HL-60 (cell line): Measurements from ENCODE around the gene PIR.

Experiments used
- GABPA ChIP-seq: IDR thresholded peaks from 2 replicates; pipeline ENCODE4 v1.6.1; 2012; ENCODE audit warnings: low read depth
- POLR2AphosphoS5 ChIP-seq: IDR thresholded peaks from 2 replicates; pipeline ENCODE4 v1.6.1; 2012; ENCODE audit warnings: low read depth
- SPI1 ChIP-seq: IDR thresholded peaks from 2 replicates; pipeline ENCODE4 v1.6.1; 2012; ENCODE audit warnings: low read depth, mild to moderate bottlenecking, borderline replicate concordance
- TF ChIP-seq, protein P1 (sequence below): IDR thresholded peaks from one replicate; pipeline ENCODE4 v1.5.1; 2011; ENCODE audit warnings: low read length, control low read depth, inconsistent platforms; ENCODE audit not compliant: insufficient read depth

DNA sequence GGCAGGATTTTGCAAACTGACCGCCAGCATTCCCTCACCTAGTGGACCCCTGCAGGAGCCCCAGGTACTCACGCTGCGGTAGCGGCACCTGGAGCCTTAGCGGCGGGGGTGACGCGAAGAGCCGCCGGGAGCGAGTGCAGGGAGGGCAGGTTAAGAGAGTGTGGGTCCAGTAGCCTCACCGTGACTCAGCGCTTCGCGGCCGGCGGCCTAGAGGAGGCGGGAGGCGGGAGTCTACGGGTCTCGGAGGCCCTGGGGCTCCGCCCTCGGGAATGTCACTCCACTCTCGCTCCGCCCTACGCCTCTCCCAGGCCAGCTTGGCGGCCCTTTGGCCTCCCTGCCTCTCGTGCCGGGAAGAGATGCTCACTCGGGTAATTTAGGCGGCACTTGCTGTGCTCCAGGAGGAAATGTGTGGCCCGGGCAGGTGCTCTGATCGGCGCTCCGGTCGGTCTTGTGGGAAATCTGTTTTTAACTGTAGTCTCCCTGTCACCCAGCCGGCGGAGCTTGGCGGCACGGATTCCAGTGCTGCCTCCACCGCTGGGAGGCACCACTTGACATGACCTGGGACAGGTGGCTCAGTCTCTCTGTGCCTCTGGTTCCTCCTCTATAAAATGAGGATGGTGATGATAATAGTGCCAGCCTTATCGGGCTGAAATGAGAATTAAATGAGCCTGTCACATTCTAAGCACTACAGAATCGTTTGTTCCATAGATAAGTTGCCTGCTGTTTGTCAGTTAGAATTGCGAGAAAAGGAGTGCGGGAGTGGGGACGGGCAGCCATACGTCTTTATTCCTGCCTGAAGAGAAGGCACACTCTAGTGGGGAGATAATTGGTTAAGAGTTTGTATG, at the start of gene PIR:
- no peak for TF ChIP-seq GABPA
- TF ChIP-seq, protein P1, sequence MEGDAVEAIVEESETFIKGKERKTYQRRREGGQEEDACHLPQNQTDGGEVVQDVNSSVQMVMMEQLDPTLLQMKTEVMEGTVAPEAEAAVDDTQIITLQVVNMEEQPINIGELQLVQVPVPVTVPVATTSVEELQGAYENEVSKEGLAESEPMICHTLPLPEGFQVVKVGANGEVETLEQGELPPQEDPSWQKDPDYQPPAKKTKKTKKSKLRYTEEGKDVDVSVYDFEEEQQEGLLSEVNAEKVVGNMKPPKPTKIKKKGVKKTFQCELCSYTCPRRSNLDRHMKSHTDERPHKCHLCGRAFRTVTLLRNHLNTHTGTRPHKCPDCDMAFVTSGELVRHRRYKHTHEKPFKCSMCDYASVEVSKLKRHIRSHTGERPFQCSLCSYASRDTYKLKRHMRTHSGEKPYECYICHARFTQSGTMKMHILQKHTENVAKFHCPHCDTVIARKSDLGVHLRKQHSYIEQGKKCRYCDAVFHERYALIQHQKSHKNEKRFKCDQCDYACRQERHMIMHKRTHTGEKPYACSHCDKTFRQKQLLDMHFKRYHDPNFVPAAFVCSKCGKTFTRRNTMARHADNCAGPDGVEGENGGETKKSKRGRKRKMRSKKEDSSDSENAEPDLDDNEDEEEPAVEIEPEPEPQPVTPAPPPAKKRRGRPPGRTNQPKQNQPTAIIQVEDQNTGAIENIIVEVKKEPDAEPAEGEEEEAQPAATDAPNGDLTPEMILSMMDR: no peak
- no peak for TF ChIP-seq POLR2AphosphoS5
- no peak for TF ChIP-seq SPI1
